Measurements from ENCODE around the gene OTULIN.

Gene OTULIN

GRCh38 chr5:14707811-14708390 lies 43.4 kb downstream of the OTULIN start:
- Histone ChIP-seq H4K20me1 (ENCODE audit: insufficient read depth, low read length, poor library complexity, severe bottlenecking) (no peaks in the 10 kb centered on the region), H2AFZ (ENCODE audit: low read length) (no peak overlapping the region), H3K9me2 (replicated peaks; ENCODE audit: low read depth, low read length) (no peaks in the 10 kb centered on the region), H3K79me2 (ENCODE audit: insufficient read depth, low read length) (peaks cover under 1% of the 10 kb centered on the region; the same call in 1 of the 2 replicates), H3K27me3 (ENCODE audit: insufficient read depth, low read length, poor library complexity, severe bottlenecking) (no peaks in the 10 kb centered on the region), H3K4me1 (ENCODE audit: insufficient read depth, low read length, poor library complexity, severe bottlenecking) (peaks cover 13% of the 10 kb centered on the region), H3K9me3 (ENCODE audit: insufficient read depth, low read depth, low read length) (no peaks in the 10 kb centered on the region), H3K4me3 (ENCODE audit: low read length, poor library complexity, severe bottlenecking) (no peak overlapping the region), H3F3A (ENCODE audit: low read depth) (peaks cover 2% of the 10 kb centered on the region; the same call in 1 of the 2 replicates), H3K9ac (ENCODE audit: low read depth, low read length, poor library complexity, severe bottlenecking) (no peak overlapping the region), H3K36me3 (ENCODE audit: insufficient read depth, low read length) (peaks cover 71% of the 10 kb centered on the region; the same call in 1 of the 2 replicates), H3K4me2 (ENCODE audit: low read depth, low read length, poor library complexity, severe bottlenecking) (no peak overlapping the region)
- TF ChIP-seq CTCF (conservative IDR thresholded peaks at IDR 0.05; ENCODE audit: low read length) (no peak), EZH2phosphoT487 (IDR thresholded peaks at IDR 0.05; ENCODE audit: borderline replicate concordance) (no peak)

DNA sequence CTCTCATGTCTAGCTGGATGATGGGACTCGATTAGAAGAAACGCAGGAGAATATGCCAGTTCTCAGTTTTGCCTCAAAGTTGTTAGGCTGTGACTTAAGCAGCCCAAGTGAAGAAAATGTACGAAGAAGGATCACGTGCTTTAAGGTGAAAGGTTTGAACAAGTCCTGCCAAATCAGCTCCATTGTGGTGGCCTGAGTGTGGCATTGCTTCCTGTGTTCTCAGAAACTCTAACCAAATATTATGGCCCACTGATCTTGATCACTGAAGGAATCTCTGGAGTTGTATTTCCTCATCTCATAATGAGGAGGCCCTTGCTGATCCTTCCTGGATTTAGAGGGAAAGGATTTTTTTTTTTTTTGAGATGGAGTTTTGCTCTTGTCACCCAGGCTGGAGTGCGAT lies 44.0 kb downstream of the OTULIN start:
- H3K4me1 ChIP-seq (ENCODE audit: insufficient read depth, low read length, poor library complexity, severe bottlenecking), result peaks cover 13% of the 10 kb centered on the region
- H3K9ac ChIP-seq (ENCODE audit: low read depth, low read length, poor library complexity, severe bottlenecking), result no peak overlapping the region
- H3F3A ChIP-seq (ENCODE audit: low read depth), result peaks cover 2% of the 10 kb centered on the region; the same call in 1 of the 2 replicates
- no peak overlapping the region for H2AFZ ChIP-seq (ENCODE audit: low read length)
- no peaks in the 10 kb centered on the region for H3K9me3 ChIP-seq (ENCODE audit: insufficient read depth, low read depth, low read length)
- no peaks in the 10 kb centered on the region for H4K20me1 ChIP-seq (ENCODE audit: insufficient read depth, low read length, poor library complexity, severe bottlenecking)
- peaks cover 76% of the 10 kb centered on the region; the same call in 1 of the 2 replicates for H3K36me3 ChIP-seq (ENCODE audit: insufficient read depth, low read length)
- no peak for TF ChIP-seq CTCF (conservative IDR thresholded peaks at IDR 0.05; ENCODE audit: low read length)
- TF ChIP-seq EZH2phosphoT487 (IDR thresholded peaks at IDR 0.05; ENCODE audit: borderline replicate concordance), result no peak
- H3K27me3 ChIP-seq (ENCODE audit: insufficient read depth, low read length, poor library complexity, severe bottlenecking), result no peaks in the 10 kb centered on the region
- H3K79me2 ChIP-seq (ENCODE audit: insufficient read depth, low read length), result no peaks in the 10 kb centered on the region
- no peak overlapping the region for H3K4me3 ChIP-seq (ENCODE audit: low read length, poor library complexity, severe bottlenecking)
- no peak overlapping the region for H3K4me2 ChIP-seq (ENCODE audit: low read depth, low read length, poor library complexity, severe bottlenecking)
- no peaks in the 10 kb centered on the region for H3K9me2 ChIP-seq (replicated peaks; ENCODE audit: low read depth, low read length)

DNA sequence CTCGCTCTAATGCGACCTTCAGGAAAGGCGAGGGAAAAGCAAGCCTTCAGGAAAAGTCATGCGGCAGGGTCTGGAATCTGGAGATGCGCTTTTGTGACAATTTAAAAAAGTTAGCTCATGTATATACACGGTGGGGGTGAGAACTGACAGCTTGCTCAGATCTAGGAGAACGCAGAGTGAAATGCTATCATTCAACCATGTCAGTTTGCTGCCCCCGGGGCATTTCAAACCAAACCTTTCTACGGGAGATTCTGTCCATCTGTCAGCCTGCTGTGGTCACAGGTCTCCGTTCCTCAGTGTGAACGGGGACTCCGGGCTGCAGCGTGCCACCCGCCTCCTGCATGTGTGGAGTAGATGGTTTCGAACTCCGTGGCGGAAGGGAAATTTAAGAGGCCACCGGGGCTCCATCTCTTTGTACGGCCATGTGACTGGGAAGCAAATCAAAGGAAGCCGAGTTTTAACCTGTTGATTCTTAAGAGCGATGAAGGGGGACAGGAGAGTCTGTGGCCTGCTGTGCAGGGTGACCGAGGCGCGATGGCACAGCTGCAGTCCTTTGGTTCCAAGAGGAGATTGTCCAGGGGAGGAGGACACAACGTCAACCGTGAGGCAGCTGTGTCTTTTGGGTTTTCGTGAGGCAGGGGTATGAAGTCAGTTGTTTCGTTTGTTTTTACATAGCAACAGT lies 45.9 kb downstream of the OTULIN start:
- Histone ChIP-seq H3K36me3 (ENCODE audit: insufficient read depth, low read length) (peaks cover 84% of the 10 kb centered on the region; the same call in 1 of the 2 replicates), H3K9me3 (ENCODE audit: insufficient read depth, low read depth, low read length) (no peaks in the 10 kb centered on the region), H3K9me2 (replicated peaks; ENCODE audit: low read depth, low read length) (no peaks in the 10 kb centered on the region), H4K20me1 (ENCODE audit: insufficient read depth, low read length, poor library complexity, severe bottlenecking) (no peaks in the 10 kb centered on the region), H3K4me2 (ENCODE audit: low read depth, low read length, poor library complexity, severe bottlenecking) (no peak overlapping the region), H3K27me3 (ENCODE audit: insufficient read depth, low read length, poor library complexity, severe bottlenecking) (no peaks in the 10 kb centered on the region), H3F3A (ENCODE audit: low read depth) (peaks cover 2% of the 10 kb centered on the region; the same call in 1 of the 2 replicates), H3K9ac (ENCODE audit: low read depth, low read length, poor library complexity, severe bottlenecking) (no peak overlapping the region), H3K79me2 (ENCODE audit: insufficient read depth, low read length) (no peaks in the 10 kb centered on the region), H3K4me1 (ENCODE audit: insufficient read depth, low read length, poor library complexity, severe bottlenecking) (peaks cover 13% of the 10 kb centered on the region), H3K4me3 (ENCODE audit: low read length, poor library complexity, severe bottlenecking) (no peak overlapping the region), H2AFZ (ENCODE audit: low read length) (no peak overlapping the region)
- TF ChIP-seq CTCF (conservative IDR thresholded peaks at IDR 0.05; ENCODE audit: low read length), result no peak
- no peak for TF ChIP-seq EZH2phosphoT487 (IDR thresholded peaks at IDR 0.05; ENCODE audit: borderline replicate concordance)
